ENCODE data around the gene TBXT. TPM values are rescaled to one million over a fixed set of nuclear protein-coding genes. Genes with fewer than 3 reads are reported as not detected.

The TBXT gene, protein sequence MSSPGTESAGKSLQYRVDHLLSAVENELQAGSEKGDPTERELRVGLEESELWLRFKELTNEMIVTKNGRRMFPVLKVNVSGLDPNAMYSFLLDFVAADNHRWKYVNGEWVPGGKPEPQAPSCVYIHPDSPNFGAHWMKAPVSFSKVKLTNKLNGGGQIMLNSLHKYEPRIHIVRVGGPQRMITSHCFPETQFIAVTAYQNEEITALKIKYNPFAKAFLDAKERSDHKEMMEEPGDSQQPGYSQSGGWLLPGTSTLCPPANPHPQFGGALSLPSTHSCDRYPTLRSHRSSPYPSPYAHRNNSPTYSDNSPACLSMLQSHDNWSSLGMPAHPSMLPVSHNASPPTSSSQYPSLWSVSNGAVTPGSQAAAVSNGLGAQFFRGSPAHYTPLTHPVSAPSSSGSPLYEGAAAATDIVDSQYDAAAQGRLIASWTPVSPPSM
- not detected in 2 replicates for total RNA-seq

DNA sequence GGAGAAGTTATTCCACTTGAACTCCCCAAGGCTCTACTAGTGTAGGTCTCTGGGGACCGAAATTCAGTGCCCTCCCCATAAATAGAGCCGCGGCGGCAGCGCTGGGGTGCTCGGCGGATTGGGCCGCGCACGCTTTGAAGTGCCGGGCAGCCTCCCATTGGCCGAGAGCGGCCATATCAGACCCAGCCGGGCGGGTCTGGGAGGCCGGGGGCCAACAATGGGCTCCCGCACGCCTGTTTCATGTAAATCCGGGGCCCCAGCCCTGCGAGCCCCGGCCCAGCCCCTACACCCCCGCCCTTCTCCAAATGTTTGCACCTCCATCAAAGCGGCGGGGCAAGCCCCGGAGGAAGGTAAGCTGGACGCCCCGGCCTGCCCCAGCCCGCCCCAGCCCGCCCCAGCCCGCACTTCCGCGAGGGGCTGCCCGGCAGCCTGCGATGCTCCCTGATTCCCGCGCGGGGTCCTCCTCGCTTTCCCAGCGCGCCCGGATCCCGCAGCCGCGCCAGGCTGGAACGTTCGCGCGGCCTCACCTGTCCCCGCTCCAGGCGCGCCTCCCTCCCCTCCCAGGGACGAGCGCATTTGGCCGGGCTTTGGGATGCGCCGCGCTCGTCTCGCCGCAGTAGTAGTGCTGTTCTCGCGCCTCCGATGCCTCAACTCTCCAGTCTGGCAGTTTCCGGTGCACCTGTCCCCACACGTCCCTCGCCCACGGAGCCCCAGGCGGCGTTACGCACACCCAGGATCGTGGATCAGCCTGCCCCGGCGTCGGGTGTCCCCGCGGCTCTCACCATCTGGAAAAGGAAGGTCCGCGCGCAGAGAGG, at the start of gene TBXT:
TSS of gene TBXT (minus strand) at position 51 of the 815 bp plus-strand sequence. CDS start 260 bp downstream, outside the sequence.

Small RNA genes within 50 kb of the gene (small RNA-seq; reads per million reads assigned to genes)
- gene RNU6-153P, result not detected

Other genes with a start within 250 kb of the TBXT start
- gene PRR18, start 140.5 kb upstream of the TBXT start, total RNA-seq, result not detected in 2 replicates
- gene SFT2D1, start 174.7 kb upstream of the TBXT start, total RNA-seq, result 24.7 and 26.8 TPM in 2 replicates
- gene MPC1, start 215.1 kb upstream of the TBXT start, total RNA-seq, result 20.3 and 23.1 TPM in 2 replicates